Measurements from ENCODE around the gene GSN. TPM values are rescaled to one million over a fixed set of nuclear protein-coding genes. Genes with fewer than 3 reads are reported as not detected.
A peak's percentile ranks its signal among the peaks of the same experiment; 100 is the strongest.

Gene GSN
- total RNA-seq, 1 experiment from 2014 or later, result 100 TPM

- no peaks in the 10 kb centered on the region for H3K9me3 ChIP-seq
- H3K4me3 Mint-ChIP-seq (ENCODE audit: unreplicated experiment), result no peak overlapping the region
- BruUV-seq (replicated peaks), result no TSS peak
- H3K36me3 Mint-ChIP-seq (ENCODE audit: insufficient read depth, unreplicated experiment), result peaks cover 6% of the 10 kb centered on the region
- DNase-seq, result no peak
- H3K27me3 Mint-ChIP-seq (ENCODE audit: insufficient read depth, unreplicated experiment), result no peaks in the 10 kb centered on the region
- ChIA-PET CTCF (interaction anchor here (3.0 kb wide), 1 partner anchor 12 kb away, joined by 12 read pairs; the partner anchor contains the start of gene GSN), POLR2A (no interaction called here)
- no peaks in the 10 kb centered on the region for H3K27me3 ChIP-seq (replicated peaks; ENCODE audit: control insufficient read depth, insufficient read depth, low read length)
- H3K4me3 ChIP-seq (ENCODE audit: low read depth, low read length), result no peak overlapping the region
- peaks cover 36% of the 10 kb centered on the region for H3K4me1 ChIP-seq
- H3K36me3 ChIP-seq (ENCODE audit: control insufficient read depth, insufficient read depth, low read length), result peaks cover 3% of the 10 kb centered on the region; the same call in 1 of the 2 replicates
- no peak for TF ChIP-seq CTCF (IDR thresholded peaks at IDR 0.05; ENCODE audit: insufficient read depth in 1 of 2, low read depth in 1 of 2, low read length in 1 of 2, severe bottlenecking in 1 of 2, unreplicated experiment in 1 of 2)
- H3K4me1 Mint-ChIP-seq (ENCODE audit: low read depth, unreplicated experiment), result peaks cover 48% of the 10 kb centered on the region
- H3K27ac Mint-ChIP-seq (ENCODE audit: unreplicated experiment), result no peak overlapping the region
- H3K9me3 Mint-ChIP-seq (ENCODE audit: unreplicated experiment), result no peaks in the 10 kb centered on the region
- intact Hi-C loops (cut with micrococcal nuclease; ENCODE audit: unreplicated experiment), result no loop called here
These were observed 11.9 kb downstream of the GSN start for GRCh38 chr9:121279776-121280388.

- peaks cover 46% of the 10 kb centered on the region for H3K4me1 ChIP-seq
- ChIA-PET POLR2A (interaction anchor here (0.6 kb wide), 1 partner anchor 9 kb away, joined by 4 read pairs; no protein-coding TSS in a partner anchor), CTCF (interaction anchor here (3.0 kb wide), 1 partner anchor 13 kb away, joined by 12 read pairs; the partner anchor contains the start of gene GSN)
These were observed 13.0 kb downstream of the GSN start for GRCh38 chr9:121280715-121281613.

More at GRCh38 chr9:121280715-121281613, 13.0 kb downstream of the GSN start:
- no peak for TF ChIP-seq CTCF (IDR thresholded peaks at IDR 0.05; ENCODE audit: insufficient read depth in 1 of 2, low read depth in 1 of 2, low read length in 1 of 2, severe bottlenecking in 1 of 2, unreplicated experiment in 1 of 2)
- Histone ChIP-seq H3K4me3 (ENCODE audit: low read depth, low read length) (no peak overlapping the region), H3K36me3 (ENCODE audit: control insufficient read depth, insufficient read depth, low read length) (peaks cover 3% of the 10 kb centered on the region; the same call in 1 of the 2 replicates), H3K27me3 (replicated peaks; ENCODE audit: control insufficient read depth, insufficient read depth, low read length) (no peaks in the 10 kb centered on the region), H3K9me3 (no peaks in the 10 kb centered on the region)
- Mint-ChIP-seq H3K27ac (ENCODE audit: unreplicated experiment) (peak overlapping the region; percentile 73), H3K4me3 (ENCODE audit: unreplicated experiment) (no peak overlapping the region), H3K36me3 (ENCODE audit: insufficient read depth, unreplicated experiment) (peaks cover 6% of the 10 kb centered on the region), H3K9me3 (ENCODE audit: unreplicated experiment) (no peaks in the 10 kb centered on the region), H3K4me1 (ENCODE audit: low read depth, unreplicated experiment) (peaks cover 48% of the 10 kb centered on the region), H3K27me3 (ENCODE audit: insufficient read depth, unreplicated experiment) (no peaks in the 10 kb centered on the region)
- no peak for DNase-seq
- no TSS peak for BruUV-seq (replicated peaks)
- intact Hi-C loops (cut with micrococcal nuclease; ENCODE audit: unreplicated experiment), result no loop called here
